DOHH2 (cell line): Measurements from ENCODE around the gene DLL1.
"Not testable (repeated sequence)": the region's sequence is repeated elsewhere in the genome, so short reads cannot be mapped to it uniquely, and the experiment has no call there.

Experiments
- H3F3A ChIP-seq: fragments of 200-600 bp; sonication (generic), shearing (Covaris generic); 2 replicates; pipeline ENCODE4 v1.6.0; 2016; ENCODE audit warnings: antibody characterized with exemption, mild to moderate bottlenecking; ENCODE audit not compliant: control insufficient read depth, insufficient read depth
- H3K27ac ChIP-seq: fragments of 200-600 bp; sonication (generic); 2 replicates; pipeline ENCODE4 v1.5.1; 2014; ENCODE audit warnings: low read depth, mild to moderate bottlenecking, low read length, moderate library complexity
- H3K27me3 ChIP-seq: fragments of 200-600 bp; sonication (generic); 2 replicates; pipeline ENCODE4 v1.6.1; 2014; ENCODE audit warnings: mild to moderate bottlenecking, low read length, mixed read lengths; ENCODE audit not compliant: control insufficient read depth
- H3K36me3 ChIP-seq: fragments of 200-600 bp; sonication (generic); 2 replicates; pipeline ENCODE4 v1.6.1; 2014; ENCODE audit warnings: mild to moderate bottlenecking, low read length, moderate library complexity, mixed read lengths; ENCODE audit not compliant: control insufficient read depth
- H3K4me1 ChIP-seq: fragments of 200-600 bp; sonication (generic); 2 replicates; pipeline ENCODE4 v1.6.1; 2014; ENCODE audit warnings: mild to moderate bottlenecking, low read length, mixed read lengths; ENCODE audit not compliant: control insufficient read depth
- H3K4me2 ChIP-seq: fragments of 200-600 bp; sonication (generic); 2 replicates; pipeline ENCODE4 v1.6.0; 2014; ENCODE audit warnings: mild to moderate bottlenecking, low read length, moderate library complexity
- H3K4me3 ChIP-seq: fragments of 200-600 bp; sonication (generic); 2 replicates; pipeline ENCODE4 v1.5.1; 2014; ENCODE audit warnings: mild to moderate bottlenecking, low read length, mixed read lengths
- H3K79me2 ChIP-seq: fragments of 200-600 bp; sonication (generic); 2 replicates; pipeline ENCODE4 v1.6.1; 2014; ENCODE audit warnings: mild to moderate bottlenecking, low read length, mixed read lengths; ENCODE audit not compliant: control insufficient read depth
- H3K9me2 ChIP-seq: fragments of 200-600 bp; sonication (generic); replicated peaks from 2 replicates; pipeline ENCODE4 v1.6.1; 2014; ENCODE audit warnings: mild to moderate bottlenecking, low read length, mixed read lengths; ENCODE audit not compliant: control insufficient read depth
- H3K9me3 ChIP-seq: fragments of 200-600 bp; sonication (generic); 2 replicates; pipeline ENCODE4 v1.6.1; 2014; ENCODE audit warnings: antibody characterized with exemption, low read length, mixed read lengths; ENCODE audit not compliant: control insufficient read depth, insufficient read depth
- H4K20me1 ChIP-seq: fragments of 200-600 bp; sonication (generic); 2 replicates; pipeline ENCODE4 v1.6.0; 2014; ENCODE audit warnings: low read depth, mild to moderate bottlenecking, antibody characterized with exemption, low read length, moderate library complexity; ENCODE audit not compliant: control insufficient read depth, insufficient read depth
- EZH2phosphoT487 ChIP-seq: fragments of 200-600 bp; sonication (generic); IDR thresholded peaks from 2 replicates; pipeline ENCODE4 v1.6.1; 2017; ENCODE audit warnings: borderline replicate concordance, mild to moderate bottlenecking, antibody characterized with exemption, low read length, moderate library complexity, mixed read lengths
- TF ChIP-seq, protein P1 (sequence below): fragments of 200-600 bp; sonication (generic); IDR thresholded peaks from one replicate; pipeline ENCODE4 v1.5.1; 2014; ENCODE audit warnings: antibody characterized with exemption, mild to moderate bottlenecking, low read depth, low read length; ENCODE audit not compliant: poor library complexity, severe bottlenecking

The DLL1 gene, protein sequence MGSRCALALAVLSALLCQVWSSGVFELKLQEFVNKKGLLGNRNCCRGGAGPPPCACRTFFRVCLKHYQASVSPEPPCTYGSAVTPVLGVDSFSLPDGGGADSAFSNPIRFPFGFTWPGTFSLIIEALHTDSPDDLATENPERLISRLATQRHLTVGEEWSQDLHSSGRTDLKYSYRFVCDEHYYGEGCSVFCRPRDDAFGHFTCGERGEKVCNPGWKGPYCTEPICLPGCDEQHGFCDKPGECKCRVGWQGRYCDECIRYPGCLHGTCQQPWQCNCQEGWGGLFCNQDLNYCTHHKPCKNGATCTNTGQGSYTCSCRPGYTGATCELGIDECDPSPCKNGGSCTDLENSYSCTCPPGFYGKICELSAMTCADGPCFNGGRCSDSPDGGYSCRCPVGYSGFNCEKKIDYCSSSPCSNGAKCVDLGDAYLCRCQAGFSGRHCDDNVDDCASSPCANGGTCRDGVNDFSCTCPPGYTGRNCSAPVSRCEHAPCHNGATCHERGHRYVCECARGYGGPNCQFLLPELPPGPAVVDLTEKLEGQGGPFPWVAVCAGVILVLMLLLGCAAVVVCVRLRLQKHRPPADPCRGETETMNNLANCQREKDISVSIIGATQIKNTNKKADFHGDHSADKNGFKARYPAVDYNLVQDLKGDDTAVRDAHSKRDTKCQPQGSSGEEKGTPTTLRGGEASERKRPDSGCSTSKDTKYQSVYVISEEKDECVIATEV

DNA sequence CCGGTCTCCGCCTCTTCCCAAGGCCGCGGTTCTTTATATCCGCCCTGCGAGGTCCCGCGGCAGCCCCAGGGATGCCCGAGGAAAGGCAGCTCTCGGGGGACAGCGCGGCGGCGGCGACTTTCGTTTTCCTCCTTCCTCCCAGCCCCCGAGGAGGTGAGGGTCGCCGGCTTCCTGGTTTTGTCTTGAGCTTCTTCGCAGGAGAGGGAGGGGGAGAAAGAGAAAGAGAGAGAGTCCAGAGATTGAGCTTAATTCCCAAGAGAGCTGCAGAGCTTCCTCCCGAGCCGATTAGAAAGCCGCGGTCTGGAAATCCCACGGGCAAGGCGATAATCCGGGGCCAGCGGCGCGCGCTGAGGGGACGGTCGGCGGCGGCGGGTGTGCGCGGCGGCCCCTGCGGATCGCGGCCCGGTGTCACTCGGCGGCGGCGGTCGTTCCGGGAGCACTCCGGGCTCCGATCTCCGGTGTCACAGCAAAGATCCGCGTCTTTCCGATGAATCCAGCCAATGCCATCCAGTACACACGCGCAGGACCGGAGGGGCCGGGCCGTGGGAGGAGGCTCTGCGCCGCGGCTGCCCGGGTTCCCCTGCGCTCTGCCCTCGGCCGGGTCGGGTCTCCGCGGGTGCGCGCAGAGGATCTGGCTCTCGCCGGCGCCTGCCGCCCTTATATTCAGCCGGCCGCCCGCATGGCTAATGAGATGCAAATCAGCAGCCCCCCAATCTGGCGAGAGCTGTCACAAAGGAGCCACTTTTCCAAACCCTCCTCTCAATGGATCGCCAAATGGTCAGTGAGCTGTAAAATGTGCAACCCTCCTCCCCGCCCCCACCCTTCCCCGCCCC lies at the start of gene DLL1:
Gene DLL1 (minus strand): TSS at position 783 of the 833 bp plus-strand sequence. CDS start 939 bp downstream, outside the sequence.
- Histone ChIP-seq H4K20me1 (0 out of 2 replicates have a peak, but pooled peaks cover 3% of the 10 kb centered on the region), H3K9me3 (no peaks in the 10 kb centered on the region), H3K27me3 (peaks cover 83% of the 10 kb centered on the region), H3K4me3 (peak within 1 kb of the TSS; percentile 59), H3K79me2 (no peaks in the 10 kb centered on the region), H3K4me2 (peak within 1 kb of the TSS; percentile 66), H3K4me1 (peaks cover 34% of the 10 kb centered on the region), H3F3A (0 out of 2 replicates have a peak, but pooled peaks cover 3% of the 10 kb centered on the region), H3K27ac (no peak within 1 kb of the TSS), H3K36me3 (no peaks in the 10 kb centered on the region), H3K9me2 (no peaks in the 10 kb centered on the region)
- TF ChIP-seq EZH2phosphoT487 = peak; percentile 95
- TF ChIP-seq, protein P1, sequence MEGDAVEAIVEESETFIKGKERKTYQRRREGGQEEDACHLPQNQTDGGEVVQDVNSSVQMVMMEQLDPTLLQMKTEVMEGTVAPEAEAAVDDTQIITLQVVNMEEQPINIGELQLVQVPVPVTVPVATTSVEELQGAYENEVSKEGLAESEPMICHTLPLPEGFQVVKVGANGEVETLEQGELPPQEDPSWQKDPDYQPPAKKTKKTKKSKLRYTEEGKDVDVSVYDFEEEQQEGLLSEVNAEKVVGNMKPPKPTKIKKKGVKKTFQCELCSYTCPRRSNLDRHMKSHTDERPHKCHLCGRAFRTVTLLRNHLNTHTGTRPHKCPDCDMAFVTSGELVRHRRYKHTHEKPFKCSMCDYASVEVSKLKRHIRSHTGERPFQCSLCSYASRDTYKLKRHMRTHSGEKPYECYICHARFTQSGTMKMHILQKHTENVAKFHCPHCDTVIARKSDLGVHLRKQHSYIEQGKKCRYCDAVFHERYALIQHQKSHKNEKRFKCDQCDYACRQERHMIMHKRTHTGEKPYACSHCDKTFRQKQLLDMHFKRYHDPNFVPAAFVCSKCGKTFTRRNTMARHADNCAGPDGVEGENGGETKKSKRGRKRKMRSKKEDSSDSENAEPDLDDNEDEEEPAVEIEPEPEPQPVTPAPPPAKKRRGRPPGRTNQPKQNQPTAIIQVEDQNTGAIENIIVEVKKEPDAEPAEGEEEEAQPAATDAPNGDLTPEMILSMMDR = no peak

DNA sequence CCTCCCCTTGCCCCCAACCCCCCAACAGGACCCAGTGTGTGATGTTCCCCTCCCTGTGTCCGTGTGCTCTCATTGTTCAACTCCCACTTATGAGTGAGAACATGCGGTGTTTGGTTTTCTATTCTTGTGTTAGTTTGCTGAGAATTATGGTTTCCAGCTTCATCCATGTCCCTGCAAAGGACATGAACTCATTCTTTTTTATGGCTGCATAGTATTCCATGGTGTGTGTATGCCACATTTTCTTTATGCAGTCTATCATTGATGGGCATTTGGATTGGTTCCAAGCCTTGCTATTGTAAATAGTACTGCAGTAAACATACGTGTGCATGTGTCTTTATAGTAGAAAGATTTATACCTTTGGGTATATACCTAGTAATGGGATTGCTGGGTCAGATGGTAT lies 44.3 kb upstream of the DLL1 start:
- not testable (repeated sequence) for H3K4me3 ChIP-seq, H3K27ac ChIP-seq, H3F3A ChIP-seq, H3K9me2 ChIP-seq, H3K4me1 ChIP-seq, H3K4me2 ChIP-seq, H3K27me3 ChIP-seq, H4K20me1 ChIP-seq, H3K9me3 ChIP-seq
- Histone ChIP-seq H3K36me3 (peaks cover 30% of the 10 kb centered on the region), H3K79me2 (peaks cover 17% of the 10 kb centered on the region)

DNA sequence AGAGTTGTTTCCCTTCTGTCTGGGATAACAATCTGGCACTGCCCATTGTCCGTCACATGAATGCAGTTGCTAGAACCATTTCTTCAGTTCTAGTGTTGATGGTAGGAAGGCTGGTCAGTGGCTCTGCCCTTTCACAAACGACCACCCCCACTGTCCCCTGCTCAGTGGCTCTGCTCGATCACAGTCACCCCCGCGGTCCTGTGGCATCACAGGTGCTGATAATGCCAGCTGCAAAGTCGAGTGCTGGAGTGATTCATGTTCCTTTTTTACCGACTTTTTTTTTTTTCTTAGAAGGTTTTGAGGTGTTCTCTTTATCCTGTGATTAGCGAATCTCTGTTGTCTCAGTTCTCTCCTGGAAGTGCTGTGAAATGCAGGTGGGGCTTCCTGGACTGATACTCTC lies 38.4 kb upstream of the DLL1 start:
- no peak for TF ChIP-seq EZH2phosphoT487
- TF ChIP-seq, protein P1 = no peak
- no peaks in the 10 kb centered on the region for H4K20me1 ChIP-seq
- no peak overlapping the region for H3K4me2 ChIP-seq
- H3K27me3 ChIP-seq = no peaks in the 10 kb centered on the region
- no peak overlapping the region for H3K27ac ChIP-seq
- no peaks in the 10 kb centered on the region; the same call in 1 of the 2 replicates for H3F3A ChIP-seq
- no peaks in the 10 kb centered on the region for H3K79me2 ChIP-seq
- no peak overlapping the region for H3K4me3 ChIP-seq
- H3K9me2 ChIP-seq = no peaks in the 10 kb centered on the region
- no peaks in the 10 kb centered on the region for H3K9me3 ChIP-seq
- peaks cover 54% of the 10 kb centered on the region for H3K36me3 ChIP-seq
- no peaks in the 10 kb centered on the region for H3K4me1 ChIP-seq
